GM12878 (cell line): ENCODE data around the gene NUAK2. TPM values are rescaled to one million over a fixed set of nuclear protein-coding genes. Genes with fewer than 3 reads are reported as not detected.

Experiments
- ATAC-seq: fragments of 200-7000 bp; cut with Tn5 transposase; 3 replicates; pipeline ENCODE4 v1.9.1; 2020; ENCODE audit warnings: mild to moderate bottlenecking, moderate library complexity
- BruUV-seq: library from RNA; stranded (reverse); fragments of 400-500 nt; replicated peaks from 2 replicates; lab custom pipeline; 2021; lab: Mats Ljungman, UMichigan
- CTCF ChIA-PET: fragments of 300-600 bp; sonication (Branson Sonifier 250); formaldehyde crosslinking; extraction: SDS; loops from one replicate; lab custom pipeline; 2021; ENCODE audit warnings: inconsistent platforms; lab: Yijun Ruan, JAX
- POLR2A ChIA-PET: fragments of 350-600 bp; formaldehyde crosslinking; extraction: SDS; loops from one replicate; lab custom pipeline; 2021; ENCODE audit warnings: inconsistent platforms; lab: Charles Lee
- RAD21 ChIA-PET: fragments of 300-600 bp; sonication (Branson Sonifier 250); formaldehyde crosslinking; loops from one replicate; lab custom pipeline; 2023; ENCODE audit warnings: antibody characterized with exemption; ENCODE audit not compliant: unreplicated experiment; lab: Charles Lee
- SMC1A ChIA-PET: fragments of 300-600 bp; sonication (Branson Sonifier 250); formaldehyde crosslinking; loops from one replicate; lab custom pipeline; 2023; ENCODE audit not compliant: unreplicated experiment, uncharacterized antibody; lab: Charles Lee
- DNase-seq: peaks from one replicate; pipeline ENCODE4 v3.0.0-alpha.2; 2011; ENCODE audit warnings: low read depth, low spot score
- FAIRE-seq: peaks from 3 replicates; lab custom pipeline; 2011; peaks lifted over from hg19 to GRCh38; lab: Jason Lieb, UNC
- H2AFZ ChIP-seq: 2 replicates; pipeline ENCODE4 v1.6.0; 2011; ENCODE audit warnings: low read depth, low read length, control low read depth; ENCODE audit not compliant: control insufficient read depth
- H3K27ac ChIP-seq: 2 replicates; pipeline ENCODE4 v1.5.1; 2011; ENCODE audit warnings: control low read depth; ENCODE audit not compliant: control insufficient read depth, insufficient read depth
- H3K27me3 ChIP-seq, 2 experiments: replicated peaks in 1 of 2; 2 replicates each; pipeline versions ENCODE4 v1.6.0 to v1.6.1; 2011; ENCODE audit warnings: low read length in 1 of 2; ENCODE audit not compliant: control insufficient read depth in 2 of 2, insufficient read depth in 2 of 2
- H3K36me3 ChIP-seq, 2 experiments: 2 replicates each; pipeline ENCODE4 v1.5.1; 2011; ENCODE audit warnings: low read length in 1 of 2; ENCODE audit not compliant: control insufficient read depth in 2 of 2, insufficient read depth in 2 of 2
- H3K4me1 ChIP-seq: 2 replicates; pipeline ENCODE4 v1.6.1; 2011; ENCODE audit warnings: mild to moderate bottlenecking, low read length, moderate library complexity, mixed read lengths; ENCODE audit not compliant: control insufficient read depth, insufficient read depth
- H3K4me2 ChIP-seq: 2 replicates; pipeline ENCODE4 v1.6.0; 2011; ENCODE audit warnings: control low read depth; ENCODE audit not compliant: control insufficient read depth, insufficient read depth
- H3K4me3 ChIP-seq: fragments of 200-600 bp; sonication (generic); 2 replicates; pipeline ENCODE4 v1.5.1; 2016
- H3K79me2 ChIP-seq: 2 replicates; pipeline ENCODE4 v1.6.0; 2011; ENCODE audit warnings: low read length; ENCODE audit not compliant: control insufficient read depth, insufficient read depth
- H3K9ac ChIP-seq: 2 replicates; pipeline ENCODE4 v1.8.0; 2011; ENCODE audit warnings: low read length, control low read depth, mixed read lengths; ENCODE audit not compliant: control insufficient read depth, insufficient read depth
- H3K9me3 ChIP-seq: replicated peaks from 3 replicates; pipeline ENCODE4 v1.5.1; 2011; ENCODE audit warnings: mild to moderate bottlenecking, low read length; ENCODE audit not compliant: control insufficient read depth, insufficient read depth
- H4K20me1 ChIP-seq: 2 replicates; pipeline ENCODE4 v1.6.0; 2011; ENCODE audit not compliant: control insufficient read depth, insufficient read depth
- CHD2 ChIP-seq: IDR thresholded peaks from 2 replicates; pipeline ENCODE4 v1.6.1; 2011; ENCODE audit warnings: low read depth, low read length, improper control_type of control experiment, borderline replicate concordance
- EGR1 ChIP-seq, 2 experiments: IDR thresholded peaks; 1 replicate in 1 of 2; 2 replicates in 1 of 2; pipeline ENCODE4 v1.6.1; 2011 to 2012; ENCODE audit warnings: low read depth in 2 of 2, low read length in 2 of 2, borderline replicate concordance in 1 of 2, mild to moderate bottlenecking in 1 of 2, moderate library complexity in 1 of 2
- EZH2 ChIP-seq: IDR thresholded peaks from 2 replicates; pipeline ENCODE4 v1.6.1; 2012; ENCODE audit warnings: low read depth, mild to moderate bottlenecking, control low read depth, inconsistent platforms, low read length, borderline replicate concordance; ENCODE audit not compliant: control insufficient read depth
- GABPA ChIP-seq: IDR thresholded peaks from 2 replicates; pipeline ENCODE4 v1.6.1; 2014; ENCODE audit warnings: antibody characterized with exemption, low read depth, mild to moderate bottlenecking, inconsistent platforms
- IRF4 ChIP-seq: IDR thresholded peaks from 2 replicates; pipeline ENCODE4 v1.6.1; 2011; ENCODE audit warnings: low read depth, low read length
- MYC ChIP-seq: IDR thresholded peaks from 2 replicates; pipeline ENCODE4 v1.6.1; 2011; ENCODE audit warnings: mild to moderate bottlenecking, low read length, moderate library complexity, inconsistent platforms; ENCODE audit not compliant: insufficient read depth, insufficient replicate concordance, insufficient read length, severe bottlenecking
- NFYA ChIP-seq: IDR thresholded peaks from 2 replicates; pipeline ENCODE4 v1.6.1; 2011; ENCODE audit warnings: low read depth, mild to moderate bottlenecking, low read length, improper control_type of control experiment, borderline replicate concordance
- SMAD5 ChIP-seq: IDR thresholded peaks from 2 replicates; pipeline ENCODE4 v1.6.1; 2016; ENCODE audit warnings: antibody characterized with exemption, low read depth
- TCF12 ChIP-seq: IDR thresholded peaks from 2 replicates; pipeline ENCODE4 v1.6.1; 2011; ENCODE audit warnings: low read depth, mild to moderate bottlenecking, low read length
- ZBTB4 ChIP-seq: fragments of 450-650 bp; formaldehyde crosslinking; IDR thresholded peaks from 2 replicates; pipeline ENCODE4 v1.4.0; 2022; ENCODE audit warnings: mild to moderate bottlenecking, moderate library complexity
- ZNF274 ChIP-seq: IDR thresholded peaks from one replicate; pipeline ENCODE4 v1.8.0; 2011; ENCODE audit not compliant: insufficient read length, insufficient read depth
- WGBS: methylation state at CpG from one replicate; pipeline ENCODE4 v1.1.6; 2016; ENCODE audit warnings: low lambda C conversion rate; ENCODE audit not compliant: insufficient replicate concordance, insufficient coverage; ENCODE audit errors: missing lambda C conversion rate; 5-methylcytosine and 5-hydroxymethylcytosine counted together
- in situ Hi-C: fragments of 300-500 bp; cut with MboI; formaldehyde crosslinking; loops from 9 replicates; pipeline ENCODE4 v1.14.3; 2018; ENCODE audit warnings: mixed read lengths
- intact Hi-C: fragments of 100-400 bp; cut with micrococcal nuclease; formaldehyde crosslinking; loops from one replicate; pipeline ENCODE4 v1.14.2; 2022; ENCODE audit not compliant: unreplicated experiment
- polyA plus RNA-seq, 11 experiments: library from polyadenylated mRNA; depleted of rRNA in 4 of 11; unstranded in 6 of 11; stranded (reverse) in 5 of 11; fragments of >200 nt; fragmentation: Nextera tagmentation in 4 of 11; fragmentation: Illumina TruSeq in 1 of 11; extraction: Ambion mirVana in 4 of 11; extraction: Trizol in 1 of 11; gene quantifications; 1 replicate in 1 of 11; 2 replicates in 10 of 11; pipeline versions ENCODE4 v1.2.1 to v1.2.3, GENCODE V29; 2011 to 2016; ENCODE audit warnings: inconsistent platforms in 2 of 11, missing spikeins in 2 of 11, low read depth in 1 of 11
- total RNA-seq, 4 experiments: library from RNA; depleted of rRNA in 3 of 4; stranded (reverse); fragments of >200 nt in 3 of 4; fragmentation: Illumina TruSeq in 1 of 4; extraction: Trizol in 1 of 4; gene quantifications; 2 replicates each; pipeline versions ENCODE4 v1.2.1 to v1.2.3, GENCODE V29; 2013 to 2021

The NUAK2 gene
- total and polyA plus RNA-seq, 10 of the 15 experiments (the other 5 are each of a cell fraction or from before 2014, with no cell fraction given) = 0.27 to 3.0 (median 1.2) TPM

- ChIA-PET POLR2A (no interaction called here), RAD21 (interaction anchor here (1.1 to 2.4 kb wide), 9 partner anchors 16 to 303 kb away, joined by 3 to 29 read pairs (median 9); no protein-coding TSS in a partner anchor), SMC1A (interaction anchor here (1.2 to 5.6 kb wide), 10 partner anchors 19 to 169 kb away, joined by 4 to 107 read pairs (median 13); no protein-coding TSS in a partner anchor), CTCF (interaction anchor here (1.1 to 5.8 kb wide), 19 partner anchors 8 to 237 kb away, joined by 4 to 167 read pairs (median 11); no protein-coding TSS in a partner anchor)
- H3K4me1 ChIP-seq = no peaks in the 10 kb centered on the region
- in situ Hi-C loops = no loop called here
- no TSS peak for BruUV-seq
- H2AFZ ChIP-seq = no peak overlapping the region
- WGBS = 56% methylated on average over 3 of the region's 3 CpGs
- no peak overlapping the region for H3K27ac ChIP-seq
- no peaks in the 10 kb centered on the region for H3K36me3 ChIP-seq
- H3K27me3 ChIP-seq = peaks cover 0 to 4% of the 10 kb centered on the region in 2 experiments; a peak in 2 of 4 replicates
- H3K9me3 ChIP-seq = no peaks in the 10 kb centered on the region
- no peaks in the 10 kb centered on the region for H3K79me2 ChIP-seq
- no peak for TF ChIP-seq TCF12
- TF ChIP-seq ZNF274 = no peak
- TF ChIP-seq EGR1 (IDR thresholded peaks at IDR 0.05; ENCODE audit: borderline replicate concordance in 1 of 2, low read depth in 2 of 2, low read length in 2 of 2) = no peak
- no peak for TF ChIP-seq ZBTB4 (CRISPR knock-in tag)
- no peak for TF ChIP-seq MYC
- no peak for TF ChIP-seq CHD2
- no peak for TF ChIP-seq NFYA
- no peak for TF ChIP-seq GABPA
- TF ChIP-seq EZH2 = no peak
- no peak for TF ChIP-seq SMAD5
- TF ChIP-seq IRF4 = no peak
- no peaks in the 10 kb centered on the region; the same call in 1 of the 2 replicates for H4K20me1 ChIP-seq
- H3K4me2 ChIP-seq = no peak overlapping the region
- no peak for DNase-seq
- FAIRE-seq = no peak
- no peak overlapping the region for H3K4me3 ChIP-seq
- no peak overlapping the region for H3K9ac ChIP-seq
- no peak for ATAC-seq
- intact Hi-C loops = no loop called here
Measured at GRCh38 chr1:205355075-205355453, 33.5 kb upstream of the NUAK2 start.
